Naive thymus-derived CD4-positive, alpha-beta T cell (primary cell): ENCODE measurements around the gene ALDH16A1. TPM values are rescaled to one million over a fixed set of nuclear protein-coding genes. Genes with fewer than 3 reads are reported as not detected.

ENCODE experiments used
- ATAC-seq: fragments of 150-1000 bp; cut with Tn5 transposase; 2 replicates; pipeline ENCODE4 v1.10.0; 2021; ENCODE audit warnings: mild to moderate bottlenecking, moderate library complexity
- CTCF ChIA-PET: fragments of 350-600 bp; sonication (Branson Sonifier 250); formaldehyde crosslinking; loops from one replicate; lab custom pipeline; 2021; ENCODE audit warnings: antibody characterized with exemption; lab: Charles Lee
- POLR2A ChIA-PET: fragments of 350-600 bp; sonication (Branson Sonifier 250); formaldehyde crosslinking; loops from one replicate; lab custom pipeline; 2021; ENCODE audit warnings: antibody characterized with exemption, inconsistent platforms; lab: Charles Lee
- DNase-seq, 9 donors: peaks; one replicate each; pipeline versions ENCODE4 v3.0.0 to v3.0.0-alpha.2; 2020 to 2022; ENCODE audit warnings: mixed read lengths in 1 of 9
- H3K27ac ChIP-seq: one replicate; pipeline ENCODE4 v1.7.0; 2013; ENCODE audit warnings: mild to moderate bottlenecking, low read depth, low read length, moderate library complexity
- H3K27me3 ChIP-seq, 2 donors: one replicate each; pipeline ENCODE4 v1.7.0; 2013; ENCODE audit warnings: low read length in 2 of 2, mild to moderate bottlenecking in 2 of 2, moderate library complexity in 2 of 2; ENCODE audit not compliant: control insufficient read depth in 2 of 2, insufficient read depth in 2 of 2
- H3K36me3 ChIP-seq, 3 experiments: 1 replicate in 2 of 3; 2 replicates in 1 of 3; pipeline ENCODE4 v1.7.0; 2013; ENCODE audit warnings: low read length in 3 of 3, mild to moderate bottlenecking in 3 of 3, moderate library complexity in 1 of 3; ENCODE audit not compliant: insufficient read depth in 3 of 3, control insufficient read depth in 2 of 3
- H3K4me1 ChIP-seq, 2 donors: one replicate each; pipeline ENCODE4 v1.7.0; 2013; ENCODE audit warnings: low read length in 2 of 2, mild to moderate bottlenecking in 2 of 2, moderate library complexity in 1 of 2; ENCODE audit not compliant: control insufficient read depth in 2 of 2, insufficient read depth in 2 of 2
- H3K4me3 ChIP-seq: 2 replicates; pipeline ENCODE4 v1.7.0; 2013; ENCODE audit warnings: mild to moderate bottlenecking, low read length
- H3K9me3 ChIP-seq, 3 experiments: 1 replicate in 2 of 3; 2 replicates in 1 of 3; pipeline ENCODE4 v1.7.0; 2013; ENCODE audit warnings: low read length in 3 of 3; ENCODE audit not compliant: control insufficient read depth in 2 of 3
- H3K27ac Mint-ChIP-seq, 9 donors: one replicate each; pipeline ENCODE4 v1.8.0; 2020 to 2022; ENCODE audit warnings: mixed read lengths in 9 of 9, mild to moderate bottlenecking in 8 of 9, moderate library complexity in 5 of 9, inconsistent platforms in 2 of 9
- H3K27me3 Mint-ChIP-seq, 5 donors: one replicate each; pipeline ENCODE4 v1.8.0; 2021 to 2022; ENCODE audit warnings: mixed read lengths in 5 of 5, mild to moderate bottlenecking in 1 of 5
- H3K36me3 Mint-ChIP-seq, 5 donors: one replicate each; pipeline ENCODE4 v1.8.0; 2020 to 2022; ENCODE audit warnings: mixed read lengths in 5 of 5, mild to moderate bottlenecking in 3 of 5, inconsistent platforms in 1 of 5
- H3K4me1 Mint-ChIP-seq, 7 donors: one replicate each; pipeline ENCODE4 v1.8.0; 2020 to 2022; ENCODE audit warnings: mixed read lengths in 7 of 7, mild to moderate bottlenecking in 3 of 7, inconsistent platforms in 1 of 7
- H3K4me3 Mint-ChIP-seq, 10 donors: one replicate each; pipeline ENCODE4 v1.8.0; 2020 to 2022; ENCODE audit warnings: mild to moderate bottlenecking in 10 of 10, mixed read lengths in 10 of 10, moderate library complexity in 6 of 10, inconsistent platforms in 2 of 10
- H3K9me3 Mint-ChIP-seq, 11 donors: one replicate each; pipeline ENCODE4 v1.8.0; 2020 to 2022; ENCODE audit warnings: mixed read lengths in 11 of 11, mild to moderate bottlenecking in 4 of 11, inconsistent platforms in 1 of 11, moderate library complexity in 1 of 11
- intact Hi-C, 2 donors: fragments of 100-400 bp; cut with micrococcal nuclease; formaldehyde crosslinking; loops; one replicate each; pipeline ENCODE4 v1.15.1; 2023
- polyA plus RNA-seq, 2 donors: library from polyadenylated mRNA; unstranded; fragments of 300-500 nt; fragmentation: Illumina TruSeq; gene quantifications; one replicate each; pipeline ENCODE4 v1.2.3, GENCODE V29; 2021
- total RNA-seq, 6 experiments: library from RNA in 5 of 6; stranded (reverse) in 5 of 6; gene quantifications; 1 replicate in 5 of 6; 2 replicates in 1 of 6; pipeline ENCODE4 v1.2.3 and lab custom pipeline; 2021 to 2026

Gene ALDH16A1
- total and polyA plus RNA-seq, 7 experiments from 2014 or later, result 27.6 to 38.1 (median 33.3) TPM

DNA sequence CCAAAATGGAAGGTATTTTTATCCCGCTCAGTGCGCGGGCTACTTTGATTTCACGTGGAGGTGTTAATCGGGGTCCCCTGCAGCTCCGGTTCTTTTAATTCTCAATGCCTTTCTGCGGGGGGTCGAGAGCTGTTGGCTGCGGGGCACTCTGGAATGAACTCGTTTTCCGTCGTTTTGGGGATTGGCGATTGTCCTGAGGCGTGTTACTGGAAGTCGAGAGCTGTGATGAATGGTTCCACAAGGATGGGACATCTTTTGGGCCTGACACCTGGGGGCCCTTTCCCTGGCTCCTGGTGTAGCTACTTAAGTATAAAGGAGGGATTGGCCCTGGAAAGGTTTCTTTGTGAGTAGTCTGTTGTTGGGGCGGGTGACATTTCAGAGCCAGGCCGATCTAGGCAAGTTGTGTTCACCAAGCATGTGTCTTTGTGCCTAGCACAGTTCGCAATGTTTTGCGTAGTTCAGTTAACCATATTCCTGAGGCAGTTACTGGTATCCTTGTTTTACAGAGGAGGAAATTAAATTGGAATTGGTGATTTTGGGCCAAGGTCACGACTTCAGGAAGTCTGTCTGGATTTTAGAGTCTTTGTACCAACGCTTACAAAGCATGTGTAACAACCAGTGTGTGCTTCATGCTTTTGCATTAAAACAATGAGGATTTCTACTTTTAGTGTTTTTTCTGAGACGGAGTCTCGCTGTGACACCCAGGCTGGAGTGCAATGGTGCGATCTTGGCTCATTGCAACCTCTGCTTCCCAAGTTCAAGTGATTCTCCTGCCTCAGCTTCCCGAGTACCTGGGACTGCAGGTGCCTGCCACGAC is 35.2 kb downstream of the ALDH16A1 start:
- H3K36me3 ChIP-seq, result peaks cover 25 to 73% (median 46%) of the 10 kb centered on the region in 3 experiments
- no peak for DNase-seq
- peak overlapping the region; percentile 100 for H3K4me3 ChIP-seq
- Mint-ChIP-seq H3K27me3 (peaks cover 0 to 9% (median 0%) of the 10 kb centered on the region in 5 donors), H3K27ac (peak overlapping the region; percentile 89 to 99 (median 96)), H3K9me3 (peaks cover 0 to 12% (median 0%) of the 10 kb centered on the region in 11 donors), H3K4me1 (peaks cover 34 to 60% (median 48%) of the 10 kb centered on the region in 7 donors), H3K4me3 (peak overlapping the region; percentile 95 to 99 (median 98)), H3K36me3 (peaks cover 13 to 57% (median 33%) of the 10 kb centered on the region in 5 donors)
- peak overlapping the region; percentile 92 for H3K27ac ChIP-seq
- H3K9me3 ChIP-seq, result no peaks in the 10 kb centered on the region
- no peak for ATAC-seq
- POLR2A ChIA-PET, result interaction anchor here (0.7 to 3.0 kb wide), 29 partner anchors 10 to 389 kb away, joined by 3 to 36 read pairs (median 4); partner anchors contain the start of genes AKT1S1, ALDH16A1, FLT3LG and GFY
- H3K27me3 ChIP-seq, result no peaks in the 10 kb centered on the region
- CTCF ChIA-PET, result interaction anchor here (0.5 to 1.9 kb wide), 4 partner anchors 15 to 709 kb away, joined by 3 to 4 read pairs (median 3); partner anchors contain the start of gene PIH1D1
- H3K4me1 ChIP-seq, result peaks cover 19 to 32% of the 10 kb centered on the region in 2 donors
- intact Hi-C loops, result no loop called here

DNA sequence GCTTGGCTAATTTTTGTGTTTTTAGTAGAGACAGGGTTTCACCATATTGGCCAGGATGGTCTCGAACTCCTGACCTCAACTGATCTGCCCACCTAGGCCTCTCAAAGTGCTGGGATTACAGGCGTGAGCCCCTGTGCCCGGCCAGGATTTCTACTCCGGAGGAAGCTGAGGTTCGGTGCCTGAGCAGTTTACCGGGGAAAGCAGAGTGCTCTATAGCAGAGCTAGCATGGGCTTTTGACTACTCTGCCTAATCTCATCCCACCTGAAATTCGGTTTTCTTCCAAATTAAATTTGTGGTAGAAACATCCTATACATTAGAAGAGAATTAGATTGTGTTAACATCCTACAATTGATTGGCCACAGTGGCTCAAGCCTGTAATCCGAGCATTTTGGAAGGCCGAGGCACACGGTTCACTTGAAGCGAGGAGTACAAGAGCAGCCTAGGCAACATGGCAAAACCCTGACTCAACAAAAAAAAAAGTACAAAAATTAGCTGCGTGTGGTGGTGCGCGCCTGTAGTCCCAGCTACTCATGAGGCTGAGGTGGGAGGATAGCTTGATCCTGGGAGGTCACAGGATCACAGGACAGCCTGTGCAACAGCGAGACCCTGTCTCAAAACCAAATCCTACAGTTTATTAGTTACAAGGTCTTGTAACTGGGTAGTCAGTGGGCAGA is 36.0 kb downstream of the ALDH16A1 start:
- Mint-ChIP-seq H3K4me1 (peaks cover 30 to 61% (median 45%) of the 10 kb centered on the region in 7 donors), H3K27ac (peak overlapping the region; percentile 89 to 99 (median 96)), H3K36me3 (peaks cover 13 to 58% (median 33%) of the 10 kb centered on the region in 5 donors), H3K27me3 (peaks cover 0 to 9% (median 0%) of the 10 kb centered on the region in 5 donors), H3K4me3 (peak overlapping the region; percentile 95 to 99 (median 98)), H3K9me3 (peaks cover 0 to 12% (median 0%) of the 10 kb centered on the region in 11 donors)
- Histone ChIP-seq H3K36me3 (peaks cover 25 to 66% (median 44%) of the 10 kb centered on the region in 3 experiments), H3K4me3 (peak overlapping the region; percentile 100), H3K27me3 (no peaks in the 10 kb centered on the region), H3K27ac (peak overlapping the region; percentile 92), H3K4me1 (peaks cover 19 to 35% of the 10 kb centered on the region in 2 donors), H3K9me3 (no peaks in the 10 kb centered on the region)
- intact Hi-C loops, result no loop called here
- ATAC-seq (no peak), DNase-seq (no peak)
- POLR2A ChIA-PET, result interaction anchor here (0.8 to 3.0 kb wide), 15 partner anchors 10 to 388 kb away, joined by 3 to 36 read pairs (median 5); partner anchors contain the start of genes AKT1S1, ALDH16A1, FLT3LG and NOSIP
- CTCF ChIA-PET, result interaction anchor here (0.6 to 1.9 kb wide), 3 partner anchors 38 to 82 kb away, joined by 3 to 4 read pairs (median 3); partner anchors contain the start of gene PIH1D1

DNA sequence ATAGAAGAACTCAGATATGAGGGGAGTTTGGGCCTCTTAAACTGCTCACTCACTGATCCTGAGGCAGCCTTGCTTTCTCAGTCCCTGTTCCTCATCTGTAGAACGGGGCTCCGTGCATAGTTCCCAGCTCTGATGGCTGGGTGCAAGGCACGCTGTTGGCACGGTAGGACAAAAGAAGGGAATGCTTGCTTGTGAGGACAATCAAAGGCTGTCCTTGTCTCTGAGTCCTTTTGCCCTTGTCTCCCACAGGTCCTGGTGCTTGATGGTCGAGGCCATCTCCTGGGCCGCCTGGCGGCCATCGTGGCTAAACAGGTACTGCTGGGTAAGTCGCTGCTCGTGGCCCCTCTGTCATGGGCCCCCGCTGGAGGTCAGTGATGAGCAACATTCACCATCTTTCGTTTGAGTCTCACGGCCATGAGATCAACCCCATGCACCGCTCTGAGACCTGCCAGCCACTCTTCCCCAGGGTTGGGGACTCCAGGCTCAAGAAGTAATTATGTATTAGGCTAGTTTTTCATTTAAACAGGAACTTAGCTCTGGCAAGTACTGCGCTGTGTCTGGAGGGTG is 36.7 kb downstream of the ALDH16A1 start:
- peaks cover 0 to 12% (median 0%) of the 10 kb centered on the region in 11 donors for H3K9me3 Mint-ChIP-seq
- DNase-seq (no peak), ATAC-seq (no peak)
- H3K36me3 ChIP-seq, result peaks cover 25 to 66% (median 42%) of the 10 kb centered on the region in 3 experiments
- H3K27ac Mint-ChIP-seq, result peak overlapping the region; percentile 89 to 99 (median 96)
- no peaks in the 10 kb centered on the region for H3K9me3 ChIP-seq
- ChIA-PET CTCF (interaction anchor here (0.6 to 1.9 kb wide), 2 partner anchors 64 to 82 kb away, joined by 3 to 4 read pairs; no protein-coding TSS in a partner anchor), POLR2A (interaction anchor here (0.8 to 3.0 kb wide), 13 partner anchors 11 to 387 kb away, joined by 3 to 36 read pairs (median 5); partner anchors contain the start of genes AKT1S1, ALDH16A1, FLT3LG and NOSIP)
- peaks cover 29 to 56% (median 45%) of the 10 kb centered on the region in 7 donors for H3K4me1 Mint-ChIP-seq
- H3K27me3 ChIP-seq, result no peaks in the 10 kb centered on the region
- H3K27ac ChIP-seq, result peak overlapping the region; percentile 92
- H3K4me1 ChIP-seq, result peaks cover 19 to 35% of the 10 kb centered on the region in 2 donors
- intact Hi-C loops, result no loop called here
- peak overlapping the region; percentile 100 for H3K4me3 ChIP-seq
- H3K4me3 Mint-ChIP-seq, result peak overlapping the region; percentile 95 to 99 (median 98)
- peaks cover 13 to 58% (median 33%) of the 10 kb centered on the region in 5 donors for H3K36me3 Mint-ChIP-seq
- H3K27me3 Mint-ChIP-seq, result peaks cover 0 to 9% (median 0%) of the 10 kb centered on the region in 5 donors

DNA sequence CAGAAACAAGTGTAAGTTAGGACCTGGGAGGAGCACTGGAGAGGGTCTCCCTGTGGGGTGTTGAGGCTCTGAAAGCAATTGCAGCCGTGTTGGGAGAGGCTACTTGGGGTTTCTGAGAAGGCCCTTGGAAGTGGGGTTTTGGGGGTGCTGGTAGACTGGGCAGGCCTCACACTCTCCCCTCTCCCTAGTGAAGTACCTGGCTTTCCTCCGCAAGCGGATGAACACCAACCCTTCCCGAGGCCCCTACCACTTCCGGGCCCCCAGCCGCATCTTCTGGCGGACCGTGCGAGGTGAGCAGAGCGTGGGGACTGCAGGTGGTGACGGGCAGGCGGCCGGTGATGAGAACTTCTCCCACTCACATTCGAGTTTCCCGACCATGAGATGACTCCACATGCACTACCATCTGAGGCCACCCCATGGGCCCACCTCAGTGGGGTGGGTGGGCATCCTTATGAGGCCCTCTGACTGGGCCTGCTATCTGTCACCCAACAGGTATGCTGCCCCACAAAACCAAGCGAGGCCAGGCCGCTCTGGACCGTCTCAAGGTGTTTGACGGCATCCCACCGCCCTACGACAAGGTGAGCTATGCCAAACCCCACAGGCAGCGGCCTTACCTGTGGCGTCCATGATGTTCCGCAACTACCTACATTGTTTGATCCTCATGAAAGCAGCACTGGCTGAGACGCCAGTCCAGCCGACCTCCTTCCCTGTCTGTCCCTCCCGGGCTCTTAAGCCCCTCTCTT is 37.4 kb downstream of the ALDH16A1 start:
- Mint-ChIP-seq H3K4me3 (peak overlapping the region; percentile 95 to 99 (median 98)), H3K9me3 (peaks cover 0 to 12% (median 0%) of the 10 kb centered on the region in 11 donors), H3K27ac (peak overlapping the region in 7 of 9 donors; percentile 72 to 97 (median 89)), H3K27me3 (peaks cover 0 to 9% (median 0%) of the 10 kb centered on the region in 5 donors), H3K4me1 (peaks cover 28 to 60% (median 48%) of the 10 kb centered on the region in 7 donors), H3K36me3 (peaks cover 13 to 58% (median 33%) of the 10 kb centered on the region in 5 donors)
- ChIA-PET POLR2A (interaction anchor here (0.6 to 1.0 kb wide), 3 partner anchors 9 to 150 kb away, joined by 3 to 7 read pairs (median 3); no protein-coding TSS in a partner anchor), CTCF (interaction anchor here (1.9 kb wide), 1 partner anchor 81 kb away, joined by 4 read pairs; no protein-coding TSS in a partner anchor)
- intact Hi-C loops, result no loop called here
- H3K4me3 ChIP-seq, result peak overlapping the region; percentile 100
- no peaks in the 10 kb centered on the region for H3K27me3 ChIP-seq
- no peaks in the 10 kb centered on the region for H3K9me3 ChIP-seq
- peak overlapping the region; percentile 92 for H3K27ac ChIP-seq
- H3K36me3 ChIP-seq, result peaks cover 25 to 63% (median 39%) of the 10 kb centered on the region in 3 experiments
- ATAC-seq (no peak), DNase-seq (no peak)
- peaks cover 19 to 35% of the 10 kb centered on the region in 2 donors for H3K4me1 ChIP-seq

DNA sequence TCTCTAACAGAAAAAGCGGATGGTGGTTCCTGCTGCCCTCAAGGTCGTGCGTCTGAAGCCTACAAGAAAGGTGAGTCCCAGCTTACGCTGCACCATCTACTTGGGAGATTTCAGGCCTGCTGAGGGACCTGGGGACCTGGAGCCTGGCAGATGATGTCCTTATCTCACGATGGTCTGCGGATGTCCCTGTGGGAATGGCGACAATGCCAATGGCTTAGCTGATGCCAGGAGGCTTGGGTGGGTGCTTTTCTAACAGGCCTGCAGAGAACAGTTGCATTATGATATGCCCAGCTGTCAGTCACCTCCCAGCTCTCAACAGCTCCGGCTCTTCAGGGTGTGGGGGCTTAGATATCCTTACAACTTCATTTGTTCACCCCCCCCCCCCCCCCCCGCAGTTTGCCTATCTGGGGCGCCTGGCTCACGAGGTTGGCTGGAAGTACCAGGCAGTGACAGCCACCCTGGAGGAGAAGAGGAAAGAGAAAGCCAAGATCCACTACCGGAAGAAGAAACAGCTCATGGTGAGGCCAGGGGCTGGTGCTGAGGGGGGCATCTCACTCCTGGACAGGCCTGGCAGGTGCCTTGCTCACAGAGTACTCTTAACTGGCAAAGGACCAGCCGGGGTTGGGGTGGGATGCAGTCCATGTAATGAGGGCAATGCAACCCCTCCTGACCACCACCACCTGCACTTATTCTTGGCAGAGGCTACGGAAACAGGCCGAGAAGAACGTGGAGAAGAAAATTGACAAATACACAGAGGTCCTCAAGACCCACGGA is 38.2 kb downstream of the ALDH16A1 start:
- intact Hi-C loops, result no loop called here
- Histone ChIP-seq H3K36me3 (peaks cover 25 to 56% (median 32%) of the 10 kb centered on the region in 3 experiments), H3K4me1 (peaks cover 19 to 35% of the 10 kb centered on the region in 2 donors), H3K27ac (peak overlapping the region; percentile 92), H3K9me3 (no peaks in the 10 kb centered on the region), H3K4me3 (no peak overlapping the region), H3K27me3 (no peaks in the 10 kb centered on the region)
- ATAC-seq, result no peak
- Mint-ChIP-seq H3K4me3 (peak overlapping the region in 9 of 10 donors; percentile 2 to 99 (median 46)), H3K27me3 (peaks cover 0 to 11% (median 0%) of the 10 kb centered on the region in 5 donors), H3K27ac (peak overlapping the region in 8 of 9 donors; percentile 36 to 97 (median 68)), H3K36me3 (peaks cover 13 to 53% (median 33%) of the 10 kb centered on the region in 5 donors), H3K4me1 (peaks cover 29 to 62% (median 51%) of the 10 kb centered on the region in 7 donors), H3K9me3 (peaks cover 0 to 17% (median 0%) of the 10 kb centered on the region in 11 donors)
- no peak for DNase-seq
- POLR2A ChIA-PET, result interaction anchor here (0.6 to 1.0 kb wide), 2 partner anchors 8 to 21 kb away, joined by 3 to 7 read pairs; no protein-coding TSS in a partner anchor
- CTCF ChIA-PET, result no interaction called here
